Stimulated activated CD4-positive, alpha-beta T cell treated with anti-CD3 and anti-CD28 coated beads, Interleukin-2, amount 100 ng/mL, for 48 hours (primary cell): ENCODE data around the gene DOCK4.
"Not testable (repeated sequence)": the region's sequence is repeated elsewhere in the genome, so short reads cannot be mapped to it uniquely, and the experiment has no call there.

ENCODE experiments used
- DNase-seq, 2 donors: peaks; one replicate each; pipeline ENCODE4 v3.0.0-alpha.2; 2020

The DOCK4 gene, protein sequence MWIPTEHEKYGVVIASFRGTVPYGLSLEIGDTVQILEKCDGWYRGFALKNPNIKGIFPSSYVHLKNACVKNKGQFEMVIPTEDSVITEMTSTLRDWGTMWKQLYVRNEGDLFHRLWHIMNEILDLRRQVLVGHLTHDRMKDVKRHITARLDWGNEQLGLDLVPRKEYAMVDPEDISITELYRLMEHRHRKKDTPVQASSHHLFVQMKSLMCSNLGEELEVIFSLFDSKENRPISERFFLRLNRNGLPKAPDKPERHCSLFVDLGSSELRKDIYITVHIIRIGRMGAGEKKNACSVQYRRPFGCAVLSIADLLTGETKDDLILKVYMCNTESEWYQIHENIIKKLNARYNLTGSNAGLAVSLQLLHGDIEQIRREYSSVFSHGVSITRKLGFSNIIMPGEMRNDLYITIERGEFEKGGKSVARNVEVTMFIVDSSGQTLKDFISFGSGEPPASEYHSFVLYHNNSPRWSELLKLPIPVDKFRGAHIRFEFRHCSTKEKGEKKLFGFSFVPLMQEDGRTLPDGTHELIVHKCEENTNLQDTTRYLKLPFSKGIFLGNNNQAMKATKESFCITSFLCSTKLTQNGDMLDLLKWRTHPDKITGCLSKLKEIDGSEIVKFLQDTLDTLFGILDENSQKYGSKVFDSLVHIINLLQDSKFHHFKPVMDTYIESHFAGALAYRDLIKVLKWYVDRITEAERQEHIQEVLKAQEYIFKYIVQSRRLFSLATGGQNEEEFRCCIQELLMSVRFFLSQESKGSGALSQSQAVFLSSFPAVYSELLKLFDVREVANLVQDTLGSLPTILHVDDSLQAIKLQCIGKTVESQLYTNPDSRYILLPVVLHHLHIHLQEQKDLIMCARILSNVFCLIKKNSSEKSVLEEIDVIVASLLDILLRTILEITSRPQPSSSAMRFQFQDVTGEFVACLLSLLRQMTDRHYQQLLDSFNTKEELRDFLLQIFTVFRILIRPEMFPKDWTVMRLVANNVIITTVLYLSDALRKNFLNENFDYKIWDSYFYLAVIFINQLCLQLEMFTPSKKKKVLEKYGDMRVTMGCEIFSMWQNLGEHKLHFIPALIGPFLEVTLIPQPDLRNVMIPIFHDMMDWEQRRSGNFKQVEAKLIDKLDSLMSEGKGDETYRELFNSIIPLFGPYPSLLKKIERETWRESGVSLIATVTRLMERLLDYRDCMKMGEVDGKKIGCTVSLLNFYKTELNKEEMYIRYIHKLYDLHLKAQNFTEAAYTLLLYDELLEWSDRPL (N-terminal part only)

DNA sequence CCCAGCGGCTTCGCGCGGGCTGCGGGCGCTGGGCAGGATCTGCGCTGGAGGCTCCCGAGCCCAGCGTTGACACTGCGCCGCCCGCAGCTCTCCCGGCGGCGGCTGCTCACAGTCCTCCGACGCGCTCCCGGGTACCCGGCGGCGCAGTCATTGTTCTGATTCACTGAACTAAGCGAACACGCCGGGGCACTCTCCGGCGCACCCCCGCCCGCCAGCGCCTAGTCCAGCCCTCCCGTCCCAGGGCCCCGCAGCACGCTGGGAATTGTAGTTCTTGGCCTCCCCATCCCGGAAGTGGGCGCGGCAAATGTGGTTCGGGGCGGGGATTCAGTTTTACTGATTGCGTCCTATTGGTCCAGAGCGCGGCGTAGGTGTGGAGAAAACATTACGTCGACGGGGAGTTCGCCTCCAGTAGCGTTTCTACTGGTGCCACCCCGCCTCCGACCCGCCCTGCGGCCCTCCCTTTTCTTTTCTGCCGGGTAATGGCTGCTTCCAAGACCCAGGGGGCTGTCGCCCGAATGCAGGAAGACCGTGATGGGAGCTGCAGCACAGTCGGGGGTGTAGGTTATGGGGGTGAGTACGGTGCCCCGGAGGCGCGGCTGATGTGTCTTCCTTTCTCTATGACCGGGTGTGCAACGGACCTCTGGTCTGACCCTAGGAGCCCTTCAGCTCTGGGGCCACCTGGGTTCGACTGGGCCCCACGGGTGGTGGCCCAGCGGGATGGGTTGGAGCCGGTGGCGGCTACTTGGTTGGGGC lies at the start of gene DOCK4, which contains the start of gene ZNF277:
TSS of gene DOCK4 (minus strand) at position 162 of the 753 bp plus-strand sequence. CDS start 261 bp downstream, outside the sequence.
TSS of gene ZNF277 (plus strand) at position 458 of the 753 bp plus-strand sequence. CDS start at position 480, 22 bp downstream.
- DNase-seq = peak; percentile 98 to 99

DNA sequence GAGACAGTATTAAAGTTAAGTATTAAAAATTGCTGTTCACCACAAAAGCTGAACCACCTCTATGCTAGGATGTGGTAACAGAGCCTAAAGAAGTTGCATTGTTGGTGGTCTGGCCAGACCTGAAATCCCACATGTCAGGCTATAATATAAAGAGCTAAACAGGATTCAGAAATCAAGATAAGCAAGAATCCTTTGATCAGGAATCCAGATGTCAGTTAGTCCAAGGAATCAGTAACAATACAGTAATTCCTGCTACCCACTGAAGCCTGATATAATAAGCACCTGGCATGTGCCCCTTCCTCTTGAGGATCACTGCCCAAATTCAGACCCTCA lies 49.2 kb upstream of the DOCK4 start:
- DNase-seq = no peak

DNA sequence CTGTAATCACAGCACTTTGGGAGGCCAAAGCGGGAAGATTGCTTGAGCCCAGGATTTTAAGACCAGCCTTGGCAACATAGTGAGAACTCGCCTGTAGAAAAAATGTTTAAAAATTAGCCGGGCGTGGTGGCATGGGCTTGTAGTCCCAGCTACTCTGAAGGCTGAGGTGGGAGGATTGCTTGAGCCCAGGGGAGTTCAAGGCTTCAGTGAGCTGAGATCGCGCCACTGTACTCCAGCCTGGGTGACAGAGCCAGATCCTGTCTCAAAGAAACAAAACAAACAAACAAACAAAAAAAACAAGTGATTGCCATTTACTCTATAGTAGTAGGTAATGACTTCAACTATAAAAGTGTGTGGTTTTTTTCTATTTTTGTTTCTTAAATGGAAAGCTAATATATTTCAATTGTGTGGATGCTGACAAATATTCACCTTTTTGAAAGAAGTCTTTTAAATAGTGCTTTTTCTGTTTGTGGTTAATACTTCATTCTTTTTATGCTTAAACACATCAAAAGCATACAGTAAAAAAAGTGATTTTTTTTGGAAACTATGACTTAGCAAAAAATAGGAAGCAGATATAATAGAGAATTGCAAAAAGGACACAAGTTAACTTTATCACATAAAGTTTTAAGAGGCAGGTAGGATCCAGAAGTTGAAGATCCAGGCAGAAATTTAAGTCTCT lies 48.6 kb upstream of the DOCK4 start:
- no peak for DNase-seq

DNA sequence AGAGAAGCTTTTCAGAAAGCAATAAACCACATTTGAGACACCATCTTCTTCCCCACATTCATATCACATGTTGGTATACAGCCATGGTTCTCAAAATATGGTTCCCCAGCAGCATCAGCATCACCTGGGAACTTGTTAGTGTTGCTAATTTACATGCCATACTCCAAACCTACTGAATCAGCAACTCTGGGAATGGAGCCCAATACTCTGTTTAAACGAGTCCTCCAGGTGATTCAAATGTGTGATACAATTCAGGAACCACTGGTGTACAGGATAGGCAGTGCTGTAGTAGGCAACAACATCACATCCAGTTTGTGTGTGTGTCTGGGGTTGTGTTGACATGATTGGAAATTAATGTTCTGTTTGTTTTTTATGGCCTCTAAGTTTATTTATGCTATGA lies 48.0 kb upstream of the DOCK4 start:
- DNase-seq = no peak

DNA sequence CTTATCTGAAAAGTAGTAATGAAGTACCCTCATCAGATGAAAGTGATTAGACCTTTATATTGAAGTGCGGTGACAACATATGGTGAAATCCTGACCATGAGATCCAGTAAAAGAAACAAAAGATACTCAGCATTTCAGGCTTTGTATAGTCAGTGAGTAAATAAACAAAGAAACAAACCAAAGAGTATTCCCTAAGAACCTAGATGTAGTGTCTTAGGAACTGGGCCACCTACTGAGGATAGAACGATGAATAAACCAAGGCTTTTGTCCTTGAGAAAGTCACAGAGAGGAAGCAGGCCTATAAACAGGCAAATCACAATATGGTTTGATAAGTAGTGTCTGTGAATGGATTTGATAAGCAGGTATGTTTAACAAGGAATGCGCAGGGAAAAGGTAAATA lies 46.5 kb upstream of the DOCK4 start:
- no peak for DNase-seq

DNA sequence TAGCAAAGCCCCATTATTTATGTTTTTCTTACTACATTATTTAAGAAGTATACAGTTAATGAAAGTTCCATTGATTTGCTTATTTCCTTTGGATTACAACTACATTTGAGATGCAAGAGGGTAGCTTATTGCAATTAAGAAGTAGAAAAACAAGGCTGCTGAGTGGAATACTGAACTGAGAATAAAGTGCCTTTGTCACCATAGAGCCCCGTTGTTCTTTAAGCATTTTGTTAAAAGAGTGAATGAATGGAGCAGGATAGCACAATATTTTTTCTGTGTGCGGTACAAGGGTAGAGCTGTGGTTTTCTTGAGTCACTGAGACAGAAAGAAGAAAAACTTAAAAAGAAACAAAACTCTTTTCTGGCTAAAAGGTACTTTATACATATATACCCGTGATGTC lies 45.9 kb upstream of the DOCK4 start:
- no peak for DNase-seq

DNA sequence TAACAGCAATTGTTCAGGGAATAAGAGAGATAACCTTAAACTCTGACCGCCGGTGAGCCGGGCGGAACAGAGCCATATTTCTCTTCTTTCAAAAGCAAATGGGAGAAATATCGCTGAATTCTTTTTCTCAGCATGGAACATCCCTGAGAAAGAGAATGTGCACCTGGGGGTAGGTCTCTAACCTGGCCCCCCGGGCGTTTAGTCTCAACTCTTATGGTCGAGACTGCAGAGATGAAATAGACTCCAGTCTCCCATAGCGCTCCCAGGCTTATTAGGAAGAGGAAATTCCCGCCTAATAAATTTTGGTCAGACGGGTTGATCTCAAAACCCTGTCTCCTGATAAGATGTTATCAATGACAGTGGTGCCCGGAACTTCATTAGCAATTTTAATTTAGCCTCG lies 43.8 kb upstream of the DOCK4 start:
- not testable (repeated sequence) for DNase-seq

DNA sequence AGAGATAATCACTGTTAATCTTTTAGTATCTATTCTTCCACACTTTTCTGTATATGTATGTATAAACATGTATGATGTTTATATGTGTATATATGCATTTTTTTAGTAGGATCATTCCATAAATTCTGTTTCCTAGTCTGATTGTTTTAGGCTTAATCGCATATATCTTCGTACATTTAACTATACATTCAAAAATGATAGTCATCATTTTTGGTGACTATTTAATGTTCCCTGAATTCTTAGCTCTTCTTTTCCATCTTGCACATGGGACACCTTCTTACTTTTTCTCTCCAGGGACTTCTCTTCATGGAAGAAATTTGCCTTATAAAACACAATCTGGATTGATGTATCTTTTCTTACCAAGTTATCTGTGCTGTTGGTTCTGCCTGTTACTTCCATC lies 42.4 kb upstream of the DOCK4 start:
- DNase-seq = no peak

DNA sequence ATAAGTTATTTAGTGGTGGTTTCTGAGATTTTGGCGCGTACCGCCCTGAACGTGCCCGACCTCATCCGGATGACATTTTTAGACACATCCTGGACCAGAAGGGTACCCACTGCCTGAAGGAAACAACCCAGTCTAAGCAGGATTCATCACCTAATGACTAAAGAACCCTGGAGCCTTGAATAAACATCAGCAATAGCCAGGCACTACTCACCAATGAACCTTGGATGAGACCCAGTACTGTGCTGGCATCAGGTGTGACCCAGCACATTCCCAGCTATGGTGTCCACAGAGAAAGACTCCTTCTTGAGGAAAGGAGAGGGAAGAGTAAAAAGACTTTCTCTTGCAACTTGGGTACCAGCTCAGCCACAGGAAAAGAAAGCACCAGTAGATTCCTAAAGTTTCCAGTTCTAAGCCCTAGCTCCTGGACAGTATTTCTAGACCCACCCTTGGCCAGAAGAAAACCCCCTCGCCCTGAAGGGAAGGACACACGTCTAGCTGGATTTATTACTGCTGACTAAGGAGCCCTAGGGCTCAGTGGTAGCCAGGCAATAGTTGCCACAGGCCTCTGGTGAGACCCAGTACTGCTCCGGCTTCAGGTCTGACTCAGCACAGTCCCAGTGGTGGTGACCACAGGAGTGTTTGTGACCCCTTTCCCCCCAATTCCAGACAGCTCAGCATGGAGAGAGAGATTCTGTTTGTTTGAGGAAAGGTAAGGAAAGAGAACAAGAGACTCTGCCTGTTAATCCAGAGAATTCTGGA lies 32.8 kb upstream of the DOCK4 start:
- no peak for DNase-seq

DNA sequence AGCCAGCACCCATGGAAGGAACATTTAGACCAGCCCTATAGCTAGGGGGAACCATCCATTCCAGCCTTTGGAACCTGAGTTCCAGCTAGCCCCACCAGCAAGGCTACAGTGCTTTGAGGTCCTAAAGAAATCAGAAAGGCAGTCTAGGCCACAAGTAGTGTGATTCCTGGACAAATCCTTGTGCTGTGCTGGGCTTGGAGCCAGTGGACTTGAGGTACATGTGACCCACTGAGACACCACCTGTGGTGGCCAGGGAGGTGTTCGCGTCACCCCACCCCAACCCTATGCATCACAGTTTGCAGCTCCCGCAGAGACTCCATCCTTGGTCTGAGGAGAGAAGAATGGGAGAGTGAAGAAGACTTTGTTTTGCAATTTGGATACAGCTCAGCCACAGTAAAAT lies 32.1 kb upstream of the DOCK4 start:
- no peak for DNase-seq

DNA sequence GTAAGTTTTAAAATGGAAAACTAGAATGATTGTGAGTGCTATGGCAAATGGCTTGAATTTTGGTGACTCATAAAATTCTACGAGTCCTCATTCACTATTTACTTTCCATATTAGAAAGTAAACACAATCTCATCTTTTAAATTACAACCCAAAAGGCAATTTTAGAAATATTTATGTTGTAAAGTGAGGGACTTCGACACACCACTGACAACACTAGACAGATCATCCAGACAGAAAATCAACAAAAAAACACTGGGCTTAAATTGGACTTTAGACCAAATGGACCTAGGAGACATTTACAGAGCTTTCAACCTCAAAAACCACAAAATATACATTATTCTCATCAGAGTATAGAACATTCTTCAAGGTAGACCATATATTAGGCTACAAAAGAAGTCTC lies 30.4 kb upstream of the DOCK4 start:
- DNase-seq = no peak

DNA sequence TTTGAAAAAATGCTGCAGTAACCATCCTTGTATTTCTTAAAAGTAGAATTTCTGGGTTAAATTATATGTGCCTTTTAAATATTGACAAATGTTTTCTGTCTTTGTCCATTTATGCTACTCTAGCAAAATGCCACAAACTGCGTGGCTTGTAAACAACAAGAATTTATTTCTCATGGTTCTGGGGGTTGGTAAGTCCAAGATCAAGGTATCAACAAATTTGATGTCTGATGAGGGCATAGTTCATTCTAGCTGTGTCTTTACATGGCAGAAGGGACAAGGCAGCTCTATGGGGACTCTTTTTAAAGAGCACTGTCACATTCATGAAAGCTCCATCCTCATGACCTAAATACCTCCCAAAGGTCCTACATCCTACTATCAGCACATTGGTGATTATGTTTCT lies 27.9 kb upstream of the DOCK4 start:
- DNase-seq = no peak

DNA sequence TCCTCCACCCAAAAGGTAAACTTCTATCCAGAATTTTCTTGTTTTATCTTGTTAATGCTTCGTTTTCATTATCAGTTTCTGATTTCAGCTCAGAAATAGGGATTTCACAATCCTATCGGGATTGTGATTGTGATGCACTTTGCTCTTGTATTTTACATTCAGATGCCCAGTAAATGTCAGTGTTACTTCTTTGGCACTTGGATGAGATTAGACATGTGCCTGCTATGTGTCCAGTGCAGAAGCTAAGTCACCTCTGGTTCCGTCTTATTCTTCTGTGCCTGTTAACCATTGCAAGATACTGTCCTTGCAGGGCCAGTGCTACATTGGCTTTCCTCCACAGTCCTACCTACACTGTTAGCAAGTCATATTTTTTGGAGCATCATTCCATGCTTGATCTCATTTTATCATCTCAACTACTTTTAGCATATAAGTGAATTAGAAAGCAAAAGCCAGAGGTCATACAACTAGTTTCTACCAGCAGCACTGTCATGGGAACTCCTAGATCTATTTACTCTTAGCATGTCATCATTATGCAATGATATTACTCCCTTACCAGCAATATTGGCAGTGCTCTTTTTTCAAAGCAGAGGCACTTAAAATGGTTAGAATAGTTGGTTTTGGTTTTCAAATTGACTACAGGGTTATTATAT lies 27.0 kb upstream of the DOCK4 start:
- DNase-seq = no peak

DNA sequence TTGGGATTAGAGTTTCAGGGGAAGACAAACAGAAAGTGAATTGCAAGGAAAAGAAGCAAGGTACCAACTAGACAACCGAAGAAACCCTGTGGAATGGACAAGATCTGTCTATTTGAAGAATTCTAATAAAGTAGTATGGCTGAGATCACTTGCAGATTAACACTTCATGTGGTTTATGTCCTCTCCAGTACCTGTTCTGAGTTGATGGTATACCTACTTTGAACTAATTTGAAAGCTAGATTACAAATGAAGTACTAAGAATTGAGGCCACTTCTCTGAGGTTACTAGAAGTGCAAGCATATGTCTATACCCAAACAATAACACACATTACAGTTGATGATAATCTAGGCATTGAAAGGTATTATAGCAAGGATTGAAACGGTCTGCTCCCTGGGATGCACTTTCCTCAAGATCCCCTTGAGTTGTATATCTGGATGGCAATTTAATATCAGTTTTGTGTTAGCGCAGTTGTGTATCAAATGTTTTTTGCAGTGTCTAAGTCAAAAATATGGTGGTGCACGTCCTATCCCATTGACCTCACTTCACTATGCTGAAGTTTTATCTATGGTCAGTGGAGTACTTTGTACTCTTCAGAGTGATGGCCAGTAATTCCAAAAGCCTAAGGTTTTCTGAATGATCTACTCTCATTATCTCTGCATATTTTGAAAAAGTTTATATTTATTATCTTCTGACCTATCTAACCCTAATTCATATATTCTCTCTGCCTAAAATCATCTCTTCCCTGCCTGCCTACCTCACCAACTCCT lies 26.2 kb upstream of the DOCK4 start:
- no peak for DNase-seq

DNA sequence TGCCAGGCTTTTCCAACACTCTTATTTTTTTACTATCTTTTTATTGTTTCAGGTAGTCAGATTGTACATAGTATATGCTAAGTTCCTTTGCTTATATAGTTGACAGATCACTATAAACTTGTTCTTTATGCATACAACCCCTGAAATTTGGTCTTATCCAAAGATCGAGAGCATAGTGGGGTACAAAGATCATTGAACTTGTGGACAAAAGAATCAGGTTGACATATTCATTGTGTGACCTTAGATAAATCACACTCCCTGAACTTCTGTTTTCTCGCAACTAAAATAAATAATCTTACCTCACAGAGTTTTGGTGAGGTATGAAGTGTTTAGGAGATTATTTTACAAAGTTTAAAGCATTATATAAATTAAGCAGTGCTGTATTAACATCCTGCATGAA lies 22.4 kb upstream of the DOCK4 start:
- no peak for DNase-seq

DNA sequence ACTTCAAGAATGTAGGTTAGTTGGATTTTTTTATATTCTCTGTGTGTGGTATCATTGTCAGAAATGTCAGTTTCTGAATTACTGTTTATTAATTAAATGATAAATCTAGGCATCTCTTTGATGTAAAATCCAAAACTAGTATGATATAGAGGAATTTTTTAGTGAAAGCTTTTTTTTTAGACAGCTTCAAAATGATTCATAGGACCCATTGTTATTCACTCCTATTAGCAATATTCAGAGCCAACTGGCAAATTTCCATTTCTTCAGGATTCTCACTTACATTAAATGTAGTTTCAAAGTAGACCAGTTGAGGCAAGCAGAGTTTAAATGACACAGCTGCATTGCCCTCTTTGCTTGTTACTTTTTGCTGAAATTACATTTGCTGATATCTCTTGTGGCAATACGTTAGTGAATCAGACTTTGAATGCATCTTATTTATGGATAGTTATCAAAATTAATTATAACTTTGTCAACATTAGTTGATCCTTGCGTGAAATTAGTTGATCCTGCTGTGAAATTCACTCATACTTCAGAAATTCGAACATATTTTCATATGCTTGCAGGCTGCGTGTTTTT lies 20.6 kb upstream of the DOCK4 start:
- no peak for DNase-seq

DNA sequence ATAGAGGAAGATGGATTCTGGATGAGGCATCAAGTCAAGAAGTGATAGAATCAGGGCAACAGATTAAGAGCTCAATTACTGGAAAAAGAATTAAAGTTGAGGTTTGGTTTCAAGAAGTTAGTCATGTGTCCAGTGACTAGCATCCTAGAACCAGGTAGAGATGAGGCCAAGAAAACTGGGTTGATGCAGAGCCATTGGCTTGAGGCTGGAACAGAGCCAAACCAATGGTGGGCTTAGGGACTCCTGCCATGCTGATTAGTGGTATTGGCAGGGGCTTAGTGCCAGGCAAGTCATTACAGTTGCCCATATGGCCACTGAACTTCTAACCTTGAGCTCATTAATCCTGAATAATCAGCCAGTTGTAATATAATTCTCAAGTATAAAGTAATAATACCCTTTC lies 18.8 kb upstream of the DOCK4 start:
- no peak for DNase-seq

DNA sequence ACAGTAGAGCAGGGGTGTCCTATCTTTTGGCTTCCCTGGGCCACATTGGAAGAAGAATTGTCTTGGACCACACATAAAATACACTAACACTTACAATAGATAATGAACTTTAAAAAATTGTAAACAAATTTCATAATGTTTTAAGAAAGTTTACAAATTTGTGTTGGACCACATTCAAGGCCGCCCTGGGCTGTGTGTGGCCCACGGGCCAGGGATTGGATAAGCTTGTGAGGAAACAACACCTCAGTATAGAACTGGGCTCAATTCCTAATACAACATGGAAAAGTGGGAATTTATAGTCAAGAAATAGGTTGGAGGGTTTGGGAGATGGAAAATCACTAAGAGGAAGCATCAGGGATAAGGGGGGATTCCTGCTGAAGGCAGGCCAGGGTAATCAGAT lies 18.0 kb upstream of the DOCK4 start:
- no peak for DNase-seq

DNA sequence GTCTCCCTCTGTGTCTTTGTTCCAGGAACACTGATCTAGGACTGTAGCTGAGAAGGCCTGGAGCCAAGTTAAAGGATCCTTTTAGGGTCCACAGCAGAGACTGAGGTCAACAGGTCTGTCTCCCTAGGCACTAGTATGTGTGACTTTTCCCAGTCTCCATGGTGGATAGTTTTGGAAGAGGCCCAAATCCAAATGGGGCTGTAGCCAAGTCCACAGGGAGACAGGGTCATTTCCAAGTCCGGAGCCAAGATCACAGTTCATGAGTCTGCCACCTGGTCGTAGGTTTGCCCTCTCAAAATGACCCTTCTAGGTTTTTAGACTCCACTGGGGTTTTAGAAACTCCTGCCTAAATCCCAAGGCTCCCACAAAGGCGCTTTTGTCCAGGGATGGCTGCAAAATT lies 17.1 kb upstream of the DOCK4 start:
- DNase-seq = no peak
